Lower leg skin (tissue), 4 donors: ENCODE measurements around the gene GPC3. TPM values are rescaled to one million over a fixed set of nuclear protein-coding genes. Genes with fewer than 3 reads are reported as not detected.

Experiments
- DNase-seq, 2 donors: peaks; one replicate each; pipeline ENCODE4 v3.0.0-alpha.2; 2019; ENCODE audit warnings: low spot score in 2 of 2
- H3K4me3 ChIP-seq: fragments of 200-600 bp; sonication (generic); 2 replicates; pipeline ENCODE4 v1.5.1; 2017; ENCODE audit warnings: mild to moderate bottlenecking, low read depth; ENCODE audit not compliant: poor library complexity, severe bottlenecking
- CTCF ChIP-seq, 3 donors: fragments of 450-650 bp; IDR thresholded peaks; one replicate each; pipeline ENCODE4 v1.5.1; 2016; ENCODE audit warnings: antibody characterized with exemption in 3 of 3, mild to moderate bottlenecking in 3 of 3, moderate library complexity in 2 of 3
- POLR2A ChIP-seq, 2 donors: fragments of 450-650 bp; IDR thresholded peaks; one replicate each; pipeline ENCODE4 v1.6.1; 2016 to 2017; ENCODE audit warnings: antibody characterized with exemption in 2 of 2, mild to moderate bottlenecking in 1 of 2, moderate library complexity in 1 of 2
- WGBS, 2 donors: methylation state at CpG; one replicate each; pipeline ENCODE4 v1.1.5; 2018; 5-methylcytosine and 5-hydroxymethylcytosine counted together
- intact Hi-C: fragments of 100-400 bp; cut with DNase I; formaldehyde crosslinking; loops from one replicate; pipeline ENCODE4 v1.15.0; 2023; ENCODE audit warnings: low total_unique reads
- total RNA-seq, 4 donors: library from RNA; depleted of rRNA; stranded (reverse); fragments of >200 nt; gene quantifications; one replicate each; pipeline ENCODE4 v1.1.0, GENCODE V29; 2016

GPC3 gene
- total RNA-seq, 4 donors from 2014 or later, result 10.4 to 24.4 (median 14.7) TPM

GRCh38 chrX:133937022-133937421 is 48.4 kb downstream of the GPC3 start:
- no peak overlapping the region for H3K4me3 ChIP-seq
- TF ChIP-seq CTCF (IDR thresholded peaks at IDR 0.05) (no peak), POLR2A (IDR thresholded peaks at IDR 0.05) (no peak)
- WGBS, 2 donors, result 87 to 94% methylated on average over 3 of the region's 3 CpGs
- intact Hi-C loops, result no loop called here
- DNase-seq, result no peak

- TF ChIP-seq POLR2A (IDR thresholded peaks at IDR 0.05) (no peak), CTCF (IDR thresholded peaks at IDR 0.05) (no peak)
- WGBS, 2 donors, result 71 to 72% methylated on average over 4 of the region's 4 CpGs
- no peak overlapping the region for H3K4me3 ChIP-seq
- DNase-seq, result no peak
- intact Hi-C loops, result no loop called here
Observed at GRCh38 chrX:133935076-133935475, 50.3 kb downstream of the GPC3 start.

- no peak for TF ChIP-seq POLR2A (IDR thresholded peaks at IDR 0.05)
- TF ChIP-seq CTCF (IDR thresholded peaks at IDR 0.05), result no peak
- intact Hi-C loops, result no loop called here
- 81 to 95% methylated on average over 2 of the region's 2 CpGs for WGBS, 2 donors
- no peak for DNase-seq
- H3K4me3 ChIP-seq, result no peak overlapping the region
Observed at GRCh38 chrX:133933316-133933715, 52.1 kb downstream of the GPC3 start.

GRCh38 chrX:133929836-133930464 is 55.4 kb downstream of the GPC3 start:
- intact Hi-C loops, result no loop called here
- 64 to 73% methylated on average over 2 of the region's 2 CpGs for WGBS, 2 donors
- no peak for DNase-seq
- no peak for TF ChIP-seq POLR2A (IDR thresholded peaks at IDR 0.05)
- no peak for TF ChIP-seq CTCF (IDR thresholded peaks at IDR 0.05)
- no peak overlapping the region for H3K4me3 ChIP-seq

- 73 to 75% methylated on average over 1 of the region's 1 CpG for WGBS, 2 donors
- intact Hi-C loops, result no loop called here
- no peak for DNase-seq
Observed at GRCh38 chrX:133928365-133928764, 57.0 kb downstream of the GPC3 start.

More at GRCh38 chrX:133928365-133928764, 57.0 kb downstream of the GPC3 start:
- no peak for TF ChIP-seq POLR2A (IDR thresholded peaks at IDR 0.05)
- TF ChIP-seq CTCF (IDR thresholded peaks at IDR 0.05), result no peak
- H3K4me3 ChIP-seq, result no peak overlapping the region
